Measurements from ENCODE around the gene CCDC127.

DNA sequence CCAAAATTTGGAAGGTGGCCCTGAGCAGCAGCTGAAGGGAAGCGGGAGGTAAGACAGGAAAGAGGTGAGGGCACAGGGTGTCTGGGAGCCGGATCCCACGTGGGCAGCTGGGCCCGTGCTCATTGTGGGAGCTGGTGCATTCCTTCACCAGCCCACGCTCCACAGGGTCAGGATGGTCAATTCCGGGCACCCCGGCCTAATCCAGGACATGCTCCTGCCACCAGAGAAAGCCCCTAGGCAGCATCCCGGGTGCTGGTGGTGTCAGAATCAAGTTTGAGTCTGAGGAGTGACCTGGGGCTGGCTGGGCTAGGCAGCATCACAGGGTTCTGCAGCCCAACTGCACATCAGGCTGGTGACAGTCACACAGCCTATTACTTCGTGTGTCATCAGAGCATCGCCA, 46.4 kb upstream of the CCDC127 start:
- no peak for TF ChIP-seq ZNF565 (CRISPR knock-in tag; conservative IDR thresholded peaks at IDR 0.05; ENCODE audit: low read depth)
- TF ChIP-seq, protein P1, sequence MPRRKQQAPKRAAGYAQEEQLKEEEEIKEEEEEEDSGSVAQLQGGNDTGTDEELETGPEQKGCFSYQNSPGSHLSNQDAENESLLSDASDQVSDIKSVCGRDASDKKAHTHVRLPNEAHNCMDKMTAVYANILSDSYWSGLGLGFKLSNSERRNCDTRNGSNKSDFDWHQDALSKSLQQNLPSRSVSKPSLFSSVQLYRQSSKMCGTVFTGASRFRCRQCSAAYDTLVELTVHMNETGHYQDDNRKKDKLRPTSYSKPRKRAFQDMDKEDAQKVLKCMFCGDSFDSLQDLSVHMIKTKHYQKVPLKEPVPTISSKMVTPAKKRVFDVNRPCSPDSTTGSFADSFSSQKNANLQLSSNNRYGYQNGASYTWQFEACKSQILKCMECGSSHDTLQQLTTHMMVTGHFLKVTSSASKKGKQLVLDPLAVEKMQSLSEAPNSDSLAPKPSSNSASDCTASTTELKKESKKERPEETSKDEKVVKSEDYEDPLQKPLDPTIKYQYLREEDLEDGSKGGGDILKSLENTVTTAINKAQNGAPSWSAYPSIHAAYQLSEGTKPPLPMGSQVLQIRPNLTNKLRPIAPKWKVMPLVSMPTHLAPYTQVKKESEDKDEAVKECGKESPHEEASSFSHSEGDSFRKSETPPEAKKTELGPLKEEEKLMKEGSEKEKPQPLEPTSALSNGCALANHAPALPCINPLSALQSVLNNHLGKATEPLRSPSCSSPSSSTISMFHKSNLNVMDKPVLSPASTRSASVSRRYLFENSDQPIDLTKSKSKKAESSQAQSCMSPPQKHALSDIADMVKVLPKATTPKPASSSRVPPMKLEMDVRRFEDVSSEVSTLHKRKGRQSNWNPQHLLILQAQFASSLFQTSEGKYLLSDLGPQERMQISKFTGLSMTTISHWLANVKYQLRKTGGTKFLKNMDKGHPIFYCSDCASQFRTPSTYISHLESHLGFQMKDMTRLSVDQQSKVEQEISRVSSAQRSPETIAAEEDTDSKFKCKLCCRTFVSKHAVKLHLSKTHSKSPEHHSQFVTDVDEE (CRISPR knock-in tag; IDR thresholded peaks at IDR 0.05), result no peak
- TF ChIP-seq SNAI2 (CRISPR knock-in tag; IDR thresholded peaks at IDR 0.05), result no peak
- no peak for TF ChIP-seq ARNTL (CRISPR knock-in tag; IDR thresholded peaks at IDR 0.05; ENCODE audit: borderline replicate concordance, low read depth)
